Immature natural killer cell (primary cell): ENCODE results near the gene GIPR. TPM values are rescaled to one million over a fixed set of nuclear protein-coding genes. Genes with fewer than 3 reads are reported as not detected.

ENCODE experiments used
- DNase-seq, 3 donors: peaks; one replicate each; pipeline ENCODE4 v3.0.0; 2022; ENCODE audit warnings: mixed read lengths in 1 of 3
- H3K27ac Mint-ChIP-seq, 6 donors: one replicate each; pipeline ENCODE4 v1.8.0; 2020; ENCODE audit warnings: mixed read lengths in 6 of 6, mild to moderate bottlenecking in 5 of 6, inconsistent platforms in 4 of 6, moderate library complexity in 3 of 6
- H3K27me3 Mint-ChIP-seq, 3 donors: one replicate each; pipeline ENCODE4 v1.8.0; 2020 to 2021; ENCODE audit warnings: low read depth in 3 of 3, mild to moderate bottlenecking in 3 of 3, mixed read lengths in 3 of 3, moderate library complexity in 3 of 3, inconsistent platforms in 1 of 3
- H3K36me3 Mint-ChIP-seq, 3 donors: one replicate each; pipeline ENCODE4 v1.8.0; 2020; ENCODE audit warnings: mixed read lengths in 3 of 3, inconsistent platforms in 2 of 3, mild to moderate bottlenecking in 2 of 3
- H3K4me1 Mint-ChIP-seq, 2 donors: one replicate each; pipeline ENCODE4 v1.8.0; 2020; ENCODE audit warnings: inconsistent platforms in 2 of 2, mild to moderate bottlenecking in 2 of 2, mixed read lengths in 2 of 2, moderate library complexity in 1 of 2
- H3K4me3 Mint-ChIP-seq, 5 donors: one replicate each; pipeline ENCODE4 v1.8.0; 2020; ENCODE audit warnings: mild to moderate bottlenecking in 5 of 5, mixed read lengths in 5 of 5, inconsistent platforms in 3 of 5, moderate library complexity in 3 of 5
- H3K9me3 Mint-ChIP-seq, 6 donors: one replicate each; pipeline ENCODE4 v1.8.0; 2020; ENCODE audit warnings: mild to moderate bottlenecking in 6 of 6, mixed read lengths in 6 of 6, inconsistent platforms in 4 of 6, moderate library complexity in 3 of 6
- polyA plus RNA-seq, 3 donors: library from polyadenylated mRNA; unstranded; fragments of 300-500 nt; fragmentation: Illumina TruSeq; gene quantifications; one replicate each; pipeline ENCODE4 v1.2.3, GENCODE V29; 2021

Gene GIPR
- polyA plus RNA-seq, 3 donors from 2014 or later: 0.18 to 0.34 TPM; not detected in 1

DNA sequence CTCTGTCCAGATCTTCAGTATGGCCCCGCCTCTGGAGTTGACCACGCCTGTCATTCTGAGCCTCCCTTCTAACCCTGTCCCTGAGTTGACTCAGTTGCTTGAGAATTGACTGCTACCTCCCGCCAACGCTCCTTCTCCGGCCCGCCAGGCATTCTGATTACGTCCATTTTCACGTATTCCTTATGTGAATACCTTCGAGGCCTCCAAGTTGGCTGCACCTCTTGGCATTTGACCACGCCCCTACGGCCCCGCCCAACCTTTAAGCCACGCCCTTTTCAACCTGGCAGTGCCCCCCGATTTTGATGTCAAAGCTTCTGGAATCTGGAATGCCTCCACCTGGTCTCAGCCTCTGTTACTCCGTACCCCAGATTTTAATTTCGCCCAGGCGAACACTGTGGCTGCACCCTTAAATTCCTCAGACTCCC, 27.2 kb upstream of the GIPR start:
- Mint-ChIP-seq H3K9me3 (no peaks in the 10 kb centered on the region), H3K27ac (peak overlapping the region; percentile 96 to 99 (median 98)), H3K27me3 (peaks cover 6 to 16% (median 11%) of the 10 kb centered on the region in 3 donors), H3K4me3 (peak overlapping the region; percentile 84 to 94 (median 89)), H3K4me1 (peaks cover 53 to 54% of the 10 kb centered on the region in 2 donors), H3K36me3 (peaks cover 0 to 4% (median 0%) of the 10 kb centered on the region in 3 donors)
- no peak for DNase-seq

DNA sequence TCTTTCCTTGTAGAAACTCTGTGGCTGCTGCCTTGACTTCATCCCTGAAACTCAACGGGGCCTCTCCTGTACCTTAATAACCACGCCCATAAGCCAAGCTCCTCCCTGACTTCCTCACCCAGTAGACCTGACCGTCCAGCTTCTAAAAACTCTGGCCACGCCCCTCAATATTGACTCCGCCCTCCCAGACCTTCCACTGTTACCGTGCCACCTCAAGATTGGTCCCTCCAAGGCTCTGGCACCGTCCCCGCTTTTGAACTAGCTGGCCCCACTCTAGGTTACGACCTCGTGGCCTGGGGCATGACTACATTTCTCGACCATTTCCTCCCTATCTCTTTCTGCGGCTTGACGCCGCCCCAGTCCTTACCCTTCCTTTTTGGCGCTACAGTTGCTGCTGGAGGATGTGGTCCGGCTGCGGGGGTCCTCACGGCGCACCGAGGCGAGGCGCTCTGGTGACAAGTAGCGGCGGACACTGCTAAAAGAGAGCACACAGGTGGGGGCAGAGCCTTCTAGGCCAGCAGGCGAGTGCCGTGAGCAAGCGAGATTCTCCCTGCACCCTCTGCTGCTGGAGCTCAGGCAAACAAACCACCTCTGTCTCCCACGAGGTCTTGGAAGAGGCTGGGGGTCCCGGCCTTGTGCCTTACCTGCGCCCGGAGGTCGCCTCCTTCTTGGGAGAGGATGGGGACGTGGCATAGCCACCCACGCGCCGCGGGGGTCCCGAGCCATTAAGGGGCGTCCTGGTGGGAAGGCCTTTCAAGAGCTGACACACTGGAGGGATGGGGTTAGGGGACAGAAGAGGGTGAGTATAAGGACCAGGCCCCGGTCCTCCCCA, 26.5 kb upstream of the GIPR start:
- Mint-ChIP-seq H3K4me3 (peak overlapping the region; percentile 84 to 94 (median 89)), H3K27me3 (peaks cover 11 to 20% (median 11%) of the 10 kb centered on the region in 3 donors), H3K36me3 (peaks cover 0 to 4% (median 0%) of the 10 kb centered on the region in 3 donors)

DNA sequence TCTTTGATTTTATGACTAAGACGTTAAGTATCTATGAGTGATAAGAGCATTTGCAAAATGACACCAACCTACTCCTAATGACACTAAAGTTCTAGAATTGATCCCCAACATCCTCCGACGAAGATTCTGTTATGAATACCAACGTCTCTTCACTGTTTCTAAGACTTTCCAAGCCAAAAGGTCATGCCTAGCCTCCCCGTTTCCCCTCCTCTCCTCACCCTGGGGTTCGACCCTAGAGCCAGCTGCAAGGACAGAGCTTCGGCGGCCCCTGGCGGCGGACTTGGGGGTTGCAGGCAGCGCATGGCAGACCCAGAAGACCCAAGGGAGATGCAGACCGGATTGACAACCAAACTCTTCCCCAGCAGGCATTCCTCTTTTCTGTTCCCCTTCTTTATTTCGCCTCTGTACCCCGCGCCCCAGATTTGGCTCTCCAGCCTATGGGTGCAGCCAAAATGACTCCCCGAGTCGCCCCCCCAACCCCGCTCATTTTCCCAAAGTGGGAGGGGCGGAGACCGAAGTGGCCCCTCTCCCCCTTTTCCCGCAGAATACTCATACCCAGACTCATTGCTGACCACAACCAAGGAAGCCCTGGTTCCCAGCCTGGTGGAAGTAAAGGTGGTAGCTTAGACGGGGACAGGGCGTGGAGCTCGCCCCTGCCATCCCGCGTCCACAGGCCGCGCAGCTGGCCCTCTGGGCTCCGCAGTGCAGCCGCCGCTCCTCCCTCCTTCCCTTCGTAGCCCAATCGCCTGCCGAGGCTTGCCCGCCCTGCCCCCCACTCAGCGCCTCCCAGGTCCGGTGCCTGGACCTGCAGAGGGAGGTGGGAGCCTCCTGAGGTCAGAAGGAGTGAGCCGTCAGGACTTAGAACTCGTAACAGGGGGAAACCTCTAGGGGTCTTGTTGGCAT, 24.7 kb upstream of the GIPR start:
- H3K4me3 Mint-ChIP-seq: peak overlapping the region; percentile 73 to 85 (median 77)
- peaks cover 11 to 20% (median 11%) of the 10 kb centered on the region in 3 donors for H3K27me3 Mint-ChIP-seq
- H3K9me3 Mint-ChIP-seq: no peaks in the 10 kb centered on the region
- H3K4me1 Mint-ChIP-seq: peaks cover 58% of the 10 kb centered on the region in 2 donors
- DNase-seq: peak; percentile 87 to 89 (median 87)
- H3K27ac Mint-ChIP-seq: peak overlapping the region; percentile 88 to 99 (median 94)
- H3K36me3 Mint-ChIP-seq: peaks cover 0 to 4% (median 0%) of the 10 kb centered on the region in 3 donors

More for the DNA sequence above, 26.5 kb upstream of the GIPR start:
- DNase-seq: peak; percentile 88 to 89 (median 88)
- Mint-ChIP-seq H3K4me1 (peaks cover 59 to 60% of the 10 kb centered on the region in 2 donors), H3K27ac (peak overlapping the region; percentile 96 to 99 (median 98)), H3K9me3 (no peaks in the 10 kb centered on the region)

DNA sequence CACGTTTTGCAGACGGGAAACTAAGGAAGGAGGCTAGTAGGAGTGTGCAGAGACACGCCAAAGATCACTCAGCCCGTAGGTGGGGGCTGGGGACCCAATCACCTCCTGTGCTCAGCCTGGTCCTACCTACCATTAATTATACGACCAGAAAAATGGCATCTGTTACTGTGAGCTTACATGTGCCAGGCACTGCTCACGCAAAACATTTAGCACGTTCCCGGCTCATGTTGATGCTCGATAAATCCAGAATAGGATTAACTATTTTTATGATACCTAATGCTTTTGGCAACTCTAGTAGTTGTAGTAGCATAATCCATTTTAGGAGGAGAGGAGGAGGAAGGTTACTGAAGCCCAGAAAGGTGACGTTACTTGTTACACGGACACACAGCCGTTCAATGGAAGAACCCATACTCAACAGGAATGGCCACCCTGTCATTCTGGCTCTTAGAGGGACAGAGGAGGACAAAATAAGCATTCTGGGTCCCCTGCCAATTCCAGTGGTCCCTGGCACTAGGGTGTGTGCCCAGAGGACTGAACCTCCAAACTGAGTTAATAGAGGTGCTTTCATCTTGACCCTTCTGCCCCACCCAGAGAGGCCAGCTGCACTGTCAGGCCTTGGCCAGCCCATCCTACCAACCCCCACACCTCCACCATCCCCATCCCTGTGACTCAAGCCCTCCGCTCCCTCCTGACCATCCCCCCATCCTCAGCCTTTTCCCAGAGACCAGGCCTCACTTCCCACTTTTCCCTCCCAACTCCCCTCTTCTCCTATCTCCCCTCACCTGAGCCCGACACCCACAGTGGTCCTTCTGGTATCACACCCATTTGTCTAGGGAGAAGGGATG, 23.9 kb upstream of the GIPR start:
- H3K4me1 Mint-ChIP-seq: peaks cover 49 to 50% of the 10 kb centered on the region in 2 donors
- peaks cover 0 to 4% (median 0%) of the 10 kb centered on the region in 3 donors for H3K36me3 Mint-ChIP-seq
- no peak for DNase-seq
- H3K9me3 Mint-ChIP-seq: no peaks in the 10 kb centered on the region
- H3K27me3 Mint-ChIP-seq: peaks cover 8 to 20% (median 11%) of the 10 kb centered on the region in 3 donors
- H3K27ac Mint-ChIP-seq: peak overlapping the region in 5 of 6 donors; percentile 30 to 65 (median 56)
- H3K4me3 Mint-ChIP-seq: peak overlapping the region; percentile 6 to 58 (median 51)

DNA sequence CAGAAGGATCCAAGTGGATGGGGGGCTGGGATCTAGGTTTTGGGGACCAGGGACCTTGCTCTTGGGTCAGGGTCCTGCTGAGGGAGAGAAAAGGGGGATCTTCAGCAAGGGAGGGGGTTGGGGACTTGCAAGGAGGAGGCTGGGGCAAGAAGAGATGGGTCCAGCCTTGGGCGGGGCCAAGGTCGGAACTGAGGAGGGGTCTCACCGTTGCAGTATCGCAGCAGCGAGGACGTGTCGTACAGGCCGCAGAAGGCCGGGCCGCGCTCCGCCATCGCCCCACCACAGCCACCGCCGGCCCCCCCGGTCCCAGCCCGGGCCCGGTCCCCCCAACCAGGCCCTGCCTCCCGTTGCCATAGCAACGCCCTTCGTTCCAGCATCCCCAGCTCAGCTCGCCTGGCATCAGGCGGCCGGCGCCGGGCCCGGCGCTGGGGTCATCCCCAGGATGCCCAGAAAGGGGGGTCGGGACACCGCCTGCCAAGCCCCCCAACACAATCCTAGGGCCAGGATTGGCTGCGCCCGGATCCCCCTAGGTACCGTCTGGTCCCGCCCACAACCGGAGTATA, 22.9 kb upstream of the GIPR start:
- Mint-ChIP-seq H3K36me3 (peaks cover 0 to 4% (median 0%) of the 10 kb centered on the region in 3 donors), H3K4me1 (peaks cover 44 to 45% of the 10 kb centered on the region in 2 donors), H3K27ac (peak overlapping the region; percentile 81 to 93 (median 89)), H3K4me3 (peak overlapping the region; percentile 87 to 94 (median 92)), H3K27me3 (peaks cover 10 to 20% (median 11%) of the 10 kb centered on the region in 3 donors), H3K9me3 (no peaks in the 10 kb centered on the region)
- DNase-seq: no peak

DNA sequence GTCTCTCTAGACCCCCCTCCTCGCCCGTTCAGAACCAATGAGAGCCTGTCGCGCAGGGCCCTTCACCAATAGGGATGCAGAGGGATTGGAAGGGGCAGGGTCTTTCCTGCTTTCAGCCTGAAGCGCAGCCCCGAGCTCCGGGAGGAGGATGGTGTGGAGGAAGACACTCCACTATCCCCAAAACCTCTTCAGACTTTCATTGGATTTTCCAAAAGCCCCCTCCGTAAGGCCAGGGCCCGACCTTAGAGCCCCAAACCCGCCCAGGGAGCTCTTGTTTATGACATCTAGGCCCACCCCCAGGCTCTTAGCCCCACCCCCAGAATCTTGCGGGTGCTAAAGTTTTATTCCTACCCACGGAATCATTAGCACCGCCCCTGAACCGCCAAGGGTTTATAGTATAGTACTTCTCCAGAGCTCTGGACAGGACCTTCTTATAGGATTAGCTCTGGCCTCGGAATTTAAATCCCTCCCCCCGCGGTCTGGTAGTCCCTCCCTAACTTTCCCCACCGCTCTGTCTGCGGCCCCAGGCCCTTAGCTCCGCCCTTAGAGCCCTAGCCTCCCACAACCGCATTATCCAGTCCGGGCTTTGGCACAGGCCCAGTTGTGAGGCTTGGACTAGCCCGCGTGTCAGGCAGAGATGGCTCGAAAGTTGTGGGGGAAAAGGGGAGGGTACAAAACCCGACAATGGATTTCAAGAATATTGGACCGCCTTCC, 22.2 kb upstream of the GIPR start:
- peaks cover 10 to 20% (median 11%) of the 10 kb centered on the region in 3 donors for H3K27me3 Mint-ChIP-seq
- no peaks in the 10 kb centered on the region for H3K9me3 Mint-ChIP-seq
- peak overlapping the region; percentile 81 to 93 (median 89) for H3K27ac Mint-ChIP-seq
- H3K4me1 Mint-ChIP-seq: peaks cover 38% of the 10 kb centered on the region in 2 donors
- H3K36me3 Mint-ChIP-seq: peaks cover 0 to 4% (median 0%) of the 10 kb centered on the region in 3 donors
- DNase-seq: peak; percentile 76 to 85 (median 85)
- H3K4me3 Mint-ChIP-seq: peak overlapping the region; percentile 87 to 94 (median 92)

DNA sequence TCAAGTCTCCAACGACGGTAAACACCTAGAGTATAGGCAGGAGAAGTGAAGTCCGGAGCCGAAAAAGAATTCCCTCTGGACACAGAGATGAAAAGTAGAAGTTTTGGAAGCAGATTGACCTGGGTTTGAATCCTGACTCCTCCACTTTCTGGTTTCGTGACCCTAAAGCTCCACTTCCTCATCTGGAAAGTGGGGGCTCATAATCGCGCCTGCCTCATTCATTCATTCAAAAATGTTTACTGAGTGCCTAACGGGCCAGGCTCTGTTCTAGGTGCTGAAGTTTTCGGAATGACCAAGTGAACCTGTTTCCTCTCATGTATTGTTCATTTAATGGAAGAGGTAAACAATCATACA, 21.7 kb upstream of the GIPR start:
- H3K27me3 Mint-ChIP-seq: peaks cover 7 to 19% (median 9%) of the 10 kb centered on the region in 3 donors
- peak overlapping the region; percentile 87 to 94 (median 92) for H3K4me3 Mint-ChIP-seq
- peaks cover 0 to under 1% (median 0%) of the 10 kb centered on the region in 3 donors for H3K36me3 Mint-ChIP-seq
- peaks cover 33% of the 10 kb centered on the region in 2 donors for H3K4me1 Mint-ChIP-seq
- no peaks in the 10 kb centered on the region for H3K9me3 Mint-ChIP-seq
- no peak for DNase-seq
- peak overlapping the region; percentile 81 to 93 (median 89) for H3K27ac Mint-ChIP-seq

DNA sequence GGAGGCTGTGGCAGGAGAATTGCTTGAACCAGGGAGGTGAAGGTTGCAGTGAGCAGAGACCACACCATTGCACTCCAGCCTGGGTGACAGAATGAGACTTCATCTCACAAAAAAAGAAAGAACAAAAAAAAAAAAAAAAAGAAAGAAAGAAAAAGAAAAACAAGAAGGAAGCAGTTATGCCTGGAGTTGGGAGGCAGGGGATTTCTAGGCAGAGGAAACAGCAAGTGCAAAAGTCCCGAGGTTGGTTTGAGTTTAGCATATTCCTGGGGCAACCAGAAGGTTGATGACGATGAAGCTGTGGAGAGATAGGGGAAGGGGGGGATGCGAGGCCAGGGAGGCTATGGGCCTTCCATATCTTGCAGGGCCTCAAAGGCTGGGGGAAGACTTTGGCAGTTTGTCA, 17.3 kb upstream of the GIPR start:
- H3K27me3 Mint-ChIP-seq: peaks cover 3 to 6% (median 5%) of the 10 kb centered on the region in 3 donors
- H3K9me3 Mint-ChIP-seq: no peaks in the 10 kb centered on the region
- peaks cover 9 to 10% of the 10 kb centered on the region in 2 donors for H3K4me1 Mint-ChIP-seq
- H3K4me3 Mint-ChIP-seq: no peak overlapping the region
- DNase-seq: no peak
- no peak overlapping the region for H3K27ac Mint-ChIP-seq
- H3K36me3 Mint-ChIP-seq: no peaks in the 10 kb centered on the region

DNA sequence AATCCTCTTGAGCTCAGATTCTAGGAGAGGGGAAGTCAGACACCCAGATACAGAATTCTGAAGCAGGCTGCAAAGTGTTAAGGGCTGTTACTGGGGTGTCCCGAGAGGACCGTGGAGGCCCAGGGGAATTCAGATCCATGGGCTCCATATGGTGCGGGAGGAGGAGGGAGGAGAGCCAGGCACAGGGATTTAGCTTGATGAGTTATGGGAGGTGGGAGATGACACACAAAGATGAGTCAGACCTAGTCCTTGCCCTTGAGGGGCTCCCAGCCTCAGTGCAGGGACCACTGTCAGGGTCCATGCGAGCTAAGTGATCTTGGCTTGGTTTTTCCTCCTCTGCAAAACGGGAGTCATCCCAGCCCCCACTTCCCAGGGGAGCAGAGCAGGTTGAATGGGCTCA, 14.4 kb upstream of the GIPR start:
- DNase-seq: no peak
- Mint-ChIP-seq H3K4me3 (no peak overlapping the region), H3K27ac (no peak overlapping the region), H3K4me1 (no peaks in the 10 kb centered on the region), H3K9me3 (no peaks in the 10 kb centered on the region), H3K36me3 (no peaks in the 10 kb centered on the region), H3K27me3 (peaks cover 0 to 5% (median 2%) of the 10 kb centered on the region in 3 donors)

DNA sequence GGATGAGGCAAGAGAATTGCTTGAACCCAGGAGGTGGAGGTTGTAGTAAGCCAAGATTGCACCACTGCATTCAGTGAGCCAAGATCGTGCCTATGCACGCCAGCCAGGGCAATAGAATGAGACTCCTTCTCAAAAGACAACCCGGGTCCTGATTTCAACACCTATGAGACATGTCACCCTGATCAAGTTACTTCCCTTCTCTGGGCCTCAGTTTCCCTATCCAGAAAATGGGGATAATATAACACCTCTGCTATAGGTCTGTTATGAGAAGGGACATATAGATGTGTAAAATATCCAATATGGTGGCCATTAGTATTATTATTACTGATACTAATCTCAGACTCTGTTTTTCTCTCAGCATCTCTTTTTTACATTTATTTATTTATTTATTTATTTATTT, 12.9 kb upstream of the GIPR start:
- no peaks in the 10 kb centered on the region for H3K9me3 Mint-ChIP-seq
- no peaks in the 10 kb centered on the region for H3K4me1 Mint-ChIP-seq
- no peak overlapping the region for H3K4me3 Mint-ChIP-seq
- H3K36me3 Mint-ChIP-seq: no peaks in the 10 kb centered on the region
- no peak overlapping the region for H3K27ac Mint-ChIP-seq
- H3K27me3 Mint-ChIP-seq: peaks cover 0 to 4% (median 2%) of the 10 kb centered on the region in 3 donors
- no peak for DNase-seq

DNA sequence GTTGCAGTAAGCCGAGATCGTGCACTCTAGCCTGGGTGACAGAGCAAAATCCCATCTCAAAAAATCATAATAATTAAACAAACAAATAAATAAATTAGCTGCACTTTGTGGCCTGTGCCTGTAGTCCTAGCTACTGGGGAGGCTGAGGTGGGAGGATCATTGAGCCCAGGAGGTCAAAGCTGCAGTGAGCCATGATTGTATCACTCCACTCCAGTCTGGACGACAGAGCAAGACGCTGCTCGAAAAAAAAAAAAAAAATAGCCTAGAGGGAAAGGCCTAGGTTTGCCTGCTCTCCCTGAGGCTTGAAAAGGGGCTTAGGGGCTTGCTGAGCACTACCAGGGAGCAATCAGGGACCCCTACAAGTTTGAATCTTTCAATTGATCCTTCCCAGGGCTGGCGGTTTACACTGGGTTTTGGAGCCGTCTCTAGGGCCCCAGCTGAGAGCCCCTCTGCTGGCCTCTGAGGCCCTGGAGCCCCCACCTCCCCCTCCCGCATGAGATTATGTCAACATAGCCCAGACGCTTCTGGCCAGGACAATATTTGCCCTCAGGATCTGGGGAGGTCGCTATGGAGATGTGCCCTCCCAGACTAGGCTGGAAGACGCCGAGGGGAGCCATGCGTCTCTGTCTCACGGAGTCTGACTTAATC, 10.4 kb upstream of the GIPR start:
- Mint-ChIP-seq H3K27ac (no peak overlapping the region), H3K4me3 (no peak overlapping the region), H3K27me3 (peaks cover 0 to 11% (median 4%) of the 10 kb centered on the region in 3 donors), H3K9me3 (no peaks in the 10 kb centered on the region), H3K36me3 (no peaks in the 10 kb centered on the region), H3K4me1 (no peaks in the 10 kb centered on the region)
- DNase-seq: no peak
